ENCODE results near the gene BOLA1. TPM values are rescaled to one million over a fixed set of nuclear protein-coding genes. Genes with fewer than 3 reads are reported as not detected.

The BOLA1 gene
- total and polyA plus RNA-seq, 2 of the 13 experiments (the other 11 are each of a cell fraction or from before 2014, with no cell fraction given): 3.2 to 4.2 TPM

- H3K9me3 ChIP-seq (ENCODE audit: low read length): no peaks in the 10 kb centered on the region
- H4K20me1 ChIP-seq (ENCODE audit: insufficient read depth, low read length): no peaks in the 10 kb centered on the region
- FAIRE-seq (no peak), ATAC-seq (no peak), DNase-seq (ENCODE audit: low spot score) (no peak)
- ChIA-PET POLR2A (no interaction called here), CTCF (ENCODE audit: low intra/inter-chr PET ratio, low total read pairs) (no interaction called here)
- no peak overlapping the region for H3K27ac ChIP-seq (ENCODE audit: extremely low read length, insufficient read depth, low read length)
- no peak overlapping the region for H2AFZ ChIP-seq (ENCODE audit: low read length)
- no peak overlapping the region for H3K4me3 ChIP-seq (replicated peaks in 1 of 3; ENCODE audit: insufficient read depth in 1 of 3, low read depth in 2 of 3, low read length in 3 of 3)
- no peaks in the 10 kb centered on the region; a peak in 1 of 5 replicates for H3K27me3 ChIP-seq (ENCODE audit: control insufficient read depth in 1 of 2, insufficient read depth in 2 of 2, low read length in 2 of 2)
- BruUV-seq (replicated peaks): no TSS peak
- H3K9ac ChIP-seq (ENCODE audit: insufficient read depth, low read depth, low read length): no peak overlapping the region
- 94% methylated on average over 3 of the region's 3 CpGs for WGBS (ENCODE audit: low lambda C conversion rate)
- TF ChIP-seq E2F2 (CRISPR knock-in tag; IDR thresholded peaks at IDR 0.05; ENCODE audit: borderline replicate concordance): no peak
- peak; percentile 79 for TF ChIP-seq ZNF629 (CRISPR knock-in tag; conservative IDR thresholded peaks at IDR 0.05)
- intact Hi-C loops (cut with micrococcal nuclease; ENCODE audit: unreplicated experiment): no loop called here
- in situ Hi-C loops (cut with HindIII; ENCODE audit: extremely low pct_ligation_motif_present, low pct_unique_long_range_greater_than_20kb): no loop called here
- H3K4me2 ChIP-seq (ENCODE audit: low read depth, low read length): no peak overlapping the region
- H3K79me2 ChIP-seq (ENCODE audit: insufficient read depth, low read length): peaks cover 3% of the 10 kb centered on the region
- H3K4me1 ChIP-seq (ENCODE audit: insufficient read depth, low read length): peaks cover 34% of the 10 kb centered on the region
- no peaks in the 10 kb centered on the region for H3K36me3 ChIP-seq (replicated peaks in 1 of 2; ENCODE audit: control insufficient read depth in 1 of 2, insufficient read depth in 2 of 2, low read length in 2 of 2)
Measured at GRCh38 chr1:149883598-149884247, 15.6 kb upstream of the BOLA1 start.

- TF ChIP-seq ZSCAN22 (CRISPR knock-in tag; IDR thresholded peaks at IDR 0.05) (no peak), ZNF800 (CRISPR knock-in tag; IDR thresholded peaks at IDR 0.05) (no peak), ZNF784 (CRISPR knock-in tag; IDR thresholded peaks at IDR 0.05; ENCODE audit: borderline replicate concordance) (0 out of 2 replicates have a peak, but pooled peaks have one; percentile 18), GMEB2 (CRISPR knock-in tag; IDR thresholded peaks at IDR 0.05; ENCODE audit: low read depth) (no peak), ZNF414 (CRISPR knock-in tag; IDR thresholded peaks at IDR 0.05) (0 out of 2 replicates have a peak, but pooled peaks have one; percentile 30), KLF15 (CRISPR knock-in tag; IDR thresholded peaks at IDR 0.05; ENCODE audit: borderline replicate concordance) (0 out of 2 replicates have a peak, but pooled peaks have one; percentile 28)
- BruUV-seq (replicated peaks): no TSS peak
- intact Hi-C loops (cut with micrococcal nuclease; ENCODE audit: unreplicated experiment) (no loop called here), in situ Hi-C loops (cut with HindIII; ENCODE audit: extremely low pct_ligation_motif_present, low pct_unique_long_range_greater_than_20kb) (no loop called here)
- DNase-seq (ENCODE audit: low spot score): no peak
- H2AFZ ChIP-seq (ENCODE audit: low read length): no peak overlapping the region
- POLR2A ChIA-PET: interaction anchor here (3.2 to 5.4 kb wide), 4 partner anchors 36 to 54 kb away, joined by 25 to 74 read pairs (median 37); partner anchors contain the start of gene MTMR11
- no peaks in the 10 kb centered on the region for H4K20me1 ChIP-seq (ENCODE audit: insufficient read depth, low read length)
- no peak for ATAC-seq
- peak overlapping the region; percentile 64 to 76 (median 67) for H3K4me3 ChIP-seq (replicated peaks in 1 of 3; ENCODE audit: insufficient read depth in 1 of 3, low read depth in 2 of 3, low read length in 3 of 3)
- FAIRE-seq: no peak
- peak overlapping the region; percentile 87 for H3K9ac ChIP-seq (ENCODE audit: insufficient read depth, low read depth, low read length)
- H3K79me2 ChIP-seq (ENCODE audit: insufficient read depth, low read length): peaks cover 3% of the 10 kb centered on the region
- 46% methylated on average over 9 of the region's 9 CpGs for WGBS (ENCODE audit: low lambda C conversion rate)
- H3K9me3 ChIP-seq (ENCODE audit: low read length): no peaks in the 10 kb centered on the region
- H3K27ac ChIP-seq (ENCODE audit: extremely low read length, insufficient read depth, low read length): peak overlapping the region; percentile 95
- peaks cover 38% of the 10 kb centered on the region for H3K4me1 ChIP-seq (ENCODE audit: insufficient read depth, low read length)
- H3K36me3 ChIP-seq (replicated peaks in 1 of 2; ENCODE audit: control insufficient read depth in 1 of 2, insufficient read depth in 2 of 2, low read length in 2 of 2): no peaks in the 10 kb centered on the region
- peak overlapping the region; percentile 98 for H3K4me2 ChIP-seq (ENCODE audit: low read depth, low read length)
- CTCF ChIA-PET (ENCODE audit: low intra/inter-chr PET ratio, low total read pairs): no interaction called here
- H3K27me3 ChIP-seq (ENCODE audit: control insufficient read depth in 1 of 2, insufficient read depth in 2 of 2, low read length in 2 of 2): no peaks in the 10 kb centered on the region; a peak in 1 of 5 replicates
Measured at GRCh38 chr1:149884433-149885338, 14.7 kb upstream of the BOLA1 start.

Data from HepG2 (cell line).